WTC11 (cell line): ENCODE data around the gene DNAJB2. TPM values are rescaled to one million over a fixed set of nuclear protein-coding genes. Genes with fewer than 3 reads are reported as not detected.

Experiments
- CREB1 ChIP-seq: sonication (generic); formaldehyde crosslinking; IDR thresholded peaks from 2 replicates; pipeline ENCODE4 v1.8.0; 2023; ENCODE audit warnings: mild to moderate bottlenecking, missing genetic modification reagents
- CREM ChIP-seq: sonication (generic); formaldehyde crosslinking; IDR thresholded peaks from 2 replicates; pipeline ENCODE4 v1.8.1; 2022; ENCODE audit warnings: mild to moderate bottlenecking, missing genetic modification reagents, moderate library complexity
- ELF4 ChIP-seq: sonication (generic); formaldehyde crosslinking; IDR thresholded peaks from 2 replicates; pipeline ENCODE4 v1.8.1; 2022; ENCODE audit warnings: low read depth, mild to moderate bottlenecking, moderate library complexity, missing genetic modification reagents
- ESRRA ChIP-seq: sonication (generic); formaldehyde crosslinking; IDR thresholded peaks from 2 replicates; pipeline ENCODE4 v1.8.1; 2022; ENCODE audit warnings: mild to moderate bottlenecking, missing genetic modification reagents, borderline replicate concordance
- GABPB1 ChIP-seq: sonication (generic); formaldehyde crosslinking; IDR thresholded peaks from 2 replicates; pipeline ENCODE4 v1.8.1; 2023; ENCODE audit warnings: mild to moderate bottlenecking, missing genetic modification reagents
- NR3C1 ChIP-seq: sonication (generic); formaldehyde crosslinking; conservative IDR thresholded peaks from 2 replicates; pipeline ENCODE4 v1.8.1; 2023; ENCODE audit warnings: low read depth, mild to moderate bottlenecking, missing genetic modification reagents
- PRRX2 ChIP-seq: fragments of 250-450 bp; sonication (Bioruptor Pico); IDR thresholded peaks from 2 replicates; pipeline ENCODE4 v1.8.0; 2021; ENCODE audit warnings: mild to moderate bottlenecking
- SMAD4 ChIP-seq: sonication (generic); formaldehyde crosslinking; IDR thresholded peaks from 2 replicates; pipeline ENCODE4 v1.8.0; 2022; ENCODE audit warnings: mild to moderate bottlenecking, missing genetic modification reagents
- ZBTB21 ChIP-seq: sonication (generic); formaldehyde crosslinking; IDR thresholded peaks from 2 replicates; pipeline ENCODE4 v1.8.1; 2023; ENCODE audit warnings: mild to moderate bottlenecking, missing genetic modification reagents, borderline replicate concordance
- ZNF396 ChIP-seq: fragments of 250-450 bp; sonication (Bioruptor Pico); IDR thresholded peaks from 2 replicates; pipeline ENCODE4 v1.8.0; 2021; ENCODE audit warnings: mild to moderate bottlenecking, moderate library complexity, borderline replicate concordance
- ZNF423 ChIP-seq: fragments of 250-450 bp; sonication (Bioruptor Pico); IDR thresholded peaks from 2 replicates; pipeline ENCODE4 v2.1.2; 2022; ENCODE audit warnings: mild to moderate bottlenecking, moderate library complexity
- total RNA-seq: library from RNA; stranded (reverse); gene quantifications from 3 replicates; pipeline ENCODE4 v1.2.3, GENCODE V29; 2021
- TF ChIP-seq, protein P1 (sequence below): sonication (generic); formaldehyde crosslinking; IDR thresholded peaks from 2 replicates; pipeline ENCODE4 v1.8.1; 2022; ENCODE audit warnings: low read depth, mild to moderate bottlenecking, moderate library complexity, missing genetic modification reagents, borderline replicate concordance
- TF ChIP-seq, protein P2 (sequence below): sonication (generic); formaldehyde crosslinking; IDR thresholded peaks from 2 replicates; pipeline ENCODE4 v1.8.1; 2023; ENCODE audit warnings: mild to moderate bottlenecking, missing genetic modification reagents
- TF ChIP-seq, protein P3 (sequence below): sonication (generic); formaldehyde crosslinking; conservative IDR thresholded peaks from 2 replicates; pipeline ENCODE4 v1.8.1; 2022; ENCODE audit warnings: mild to moderate bottlenecking, missing genetic modification reagents
- TF ChIP-seq, protein P4 (sequence below): sonication (generic); formaldehyde crosslinking; IDR thresholded peaks from 2 replicates; pipeline ENCODE4 v1.8.1; 2022; ENCODE audit warnings: mild to moderate bottlenecking, moderate library complexity, missing genetic modification reagents
- TF ChIP-seq, protein P5 (sequence below): sonication (generic); formaldehyde crosslinking; IDR thresholded peaks from 2 replicates; pipeline ENCODE4 v1.8.0; 2022; ENCODE audit warnings: mild to moderate bottlenecking, missing genetic modification reagents
- TF ChIP-seq, protein P6 (sequence below): sonication (generic); formaldehyde crosslinking; IDR thresholded peaks from 2 replicates; pipeline ENCODE4 v1.8.0; 2022; ENCODE audit warnings: missing genetic modification reagents
- TF ChIP-seq, protein P7 (sequence below): sonication (generic); formaldehyde crosslinking; IDR thresholded peaks from 2 replicates; pipeline ENCODE4 v1.8.1; 2023; ENCODE audit warnings: mild to moderate bottlenecking, missing genetic modification reagents, borderline replicate concordance
- TF ChIP-seq, protein P8 (sequence below): sonication (generic); formaldehyde crosslinking; IDR thresholded peaks from 2 replicates; pipeline ENCODE4 v1.8.1; 2023; ENCODE audit warnings: mild to moderate bottlenecking, missing genetic modification reagents, moderate library complexity
- TF ChIP-seq, protein P9 (sequence below): sonication (generic); formaldehyde crosslinking; IDR thresholded peaks from 2 replicates; pipeline ENCODE4 v1.8.0; 2022; ENCODE audit warnings: mild to moderate bottlenecking, missing genetic modification reagents
- TF ChIP-seq, protein P10 (sequence below): sonication (generic); formaldehyde crosslinking; IDR thresholded peaks from 2 replicates; pipeline ENCODE4 v1.8.1; 2022; ENCODE audit warnings: mild to moderate bottlenecking, missing genetic modification reagents, moderate library complexity, borderline replicate concordance

Gene DNAJB2
- total RNA-seq, 1 experiment from 2014 or later, result 36.1 TPM

DNA sequence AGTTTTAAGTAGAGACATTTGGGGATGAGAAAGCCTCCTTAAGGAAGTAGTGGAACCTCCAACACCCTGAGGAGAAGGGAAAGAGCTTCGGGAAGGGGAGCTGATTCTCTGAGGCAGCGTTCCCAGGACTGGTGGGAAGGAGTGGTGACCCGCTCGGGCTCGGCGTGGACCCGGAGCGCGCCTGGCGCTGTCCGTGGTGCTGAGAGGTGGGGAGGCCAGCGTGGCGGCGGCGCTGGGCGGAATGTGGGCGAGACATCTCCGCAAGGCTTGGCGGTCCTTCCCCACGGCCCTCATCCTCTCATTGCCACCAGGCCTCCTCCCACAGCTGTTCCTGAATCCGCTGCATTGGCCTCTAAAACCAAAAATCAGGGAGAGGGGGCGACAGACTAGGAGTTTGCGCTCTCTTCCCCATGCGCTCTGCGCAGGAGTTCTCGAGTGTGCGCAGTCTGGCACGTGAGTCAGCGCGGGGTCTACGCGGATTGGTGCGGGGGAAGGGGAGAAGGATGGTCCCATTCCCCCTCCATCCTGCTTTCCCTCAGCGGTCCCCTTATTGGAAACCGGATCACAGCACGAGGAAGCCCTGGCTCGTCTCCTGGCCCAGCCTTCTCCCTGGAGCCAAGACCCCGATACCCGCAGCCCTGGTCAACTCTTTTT is 52.5 kb downstream of the DNAJB2 start (continued):
- TF ChIP-seq, protein P1, sequence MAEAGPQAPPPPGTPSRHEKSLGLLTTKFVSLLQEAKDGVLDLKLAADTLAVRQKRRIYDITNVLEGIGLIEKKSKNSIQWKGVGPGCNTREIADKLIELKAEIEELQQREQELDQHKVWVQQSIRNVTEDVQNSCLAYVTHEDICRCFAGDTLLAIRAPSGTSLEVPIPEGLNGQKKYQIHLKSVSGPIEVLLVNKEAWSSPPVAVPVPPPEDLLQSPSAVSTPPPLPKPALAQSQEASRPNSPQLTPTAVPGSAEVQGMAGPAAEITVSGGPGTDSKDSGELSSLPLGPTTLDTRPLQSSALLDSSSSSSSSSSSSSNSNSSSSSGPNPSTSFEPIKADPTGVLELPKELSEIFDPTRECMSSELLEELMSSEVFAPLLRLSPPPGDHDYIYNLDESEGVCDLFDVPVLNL (CRISPR knock-in tag), result peak; percentile 84
- TF ChIP-seq ZNF396, result no peak
- TF ChIP-seq, protein P2, sequence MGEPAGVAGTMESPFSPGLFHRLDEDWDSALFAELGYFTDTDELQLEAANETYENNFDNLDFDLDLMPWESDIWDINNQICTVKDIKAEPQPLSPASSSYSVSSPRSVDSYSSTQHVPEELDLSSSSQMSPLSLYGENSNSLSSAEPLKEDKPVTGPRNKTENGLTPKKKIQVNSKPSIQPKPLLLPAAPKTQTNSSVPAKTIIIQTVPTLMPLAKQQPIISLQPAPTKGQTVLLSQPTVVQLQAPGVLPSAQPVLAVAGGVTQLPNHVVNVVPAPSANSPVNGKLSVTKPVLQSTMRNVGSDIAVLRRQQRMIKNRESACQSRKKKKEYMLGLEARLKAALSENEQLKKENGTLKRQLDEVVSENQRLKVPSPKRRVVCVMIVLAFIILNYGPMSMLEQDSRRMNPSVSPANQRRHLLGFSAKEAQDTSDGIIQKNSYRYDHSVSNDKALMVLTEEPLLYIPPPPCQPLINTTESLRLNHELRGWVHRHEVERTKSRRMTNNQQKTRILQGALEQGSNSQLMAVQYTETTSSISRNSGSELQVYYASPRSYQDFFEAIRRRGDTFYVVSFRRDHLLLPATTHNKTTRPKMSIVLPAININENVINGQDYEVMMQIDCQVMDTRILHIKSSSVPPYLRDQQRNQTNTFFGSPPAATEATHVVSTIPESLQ (CRISPR knock-in tag), result 0 out of 2 replicates have a peak, but pooled peaks have one; percentile 70
- TF ChIP-seq, protein P3, sequence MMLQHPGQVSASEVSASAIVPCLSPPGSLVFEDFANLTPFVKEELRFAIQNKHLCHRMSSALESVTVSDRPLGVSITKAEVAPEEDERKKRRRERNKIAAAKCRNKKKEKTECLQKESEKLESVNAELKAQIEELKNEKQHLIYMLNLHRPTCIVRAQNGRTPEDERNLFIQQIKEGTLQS (CRISPR knock-in tag), result no peak
- no peak for TF ChIP-seq ZNF423 (CRISPR knock-in tag)
- TF ChIP-seq, protein P4, sequence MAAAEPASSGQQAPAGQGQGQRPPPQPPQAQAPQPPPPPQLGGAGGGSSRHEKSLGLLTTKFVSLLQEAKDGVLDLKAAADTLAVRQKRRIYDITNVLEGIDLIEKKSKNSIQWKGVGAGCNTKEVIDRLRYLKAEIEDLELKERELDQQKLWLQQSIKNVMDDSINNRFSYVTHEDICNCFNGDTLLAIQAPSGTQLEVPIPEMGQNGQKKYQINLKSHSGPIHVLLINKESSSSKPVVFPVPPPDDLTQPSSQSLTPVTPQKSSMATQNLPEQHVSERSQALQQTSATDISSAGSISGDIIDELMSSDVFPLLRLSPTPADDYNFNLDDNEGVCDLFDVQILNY (CRISPR knock-in tag), result peak; percentile 32; the same call in 1 of the 2 replicates
- TF ChIP-seq, protein P5, sequence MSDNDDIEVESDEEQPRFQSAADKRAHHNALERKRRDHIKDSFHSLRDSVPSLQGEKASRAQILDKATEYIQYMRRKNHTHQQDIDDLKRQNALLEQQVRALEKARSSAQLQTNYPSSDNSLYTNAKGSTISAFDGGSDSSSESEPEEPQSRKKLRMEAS (CRISPR knock-in tag), result peak; percentile 63
- TF ChIP-seq, protein P6, sequence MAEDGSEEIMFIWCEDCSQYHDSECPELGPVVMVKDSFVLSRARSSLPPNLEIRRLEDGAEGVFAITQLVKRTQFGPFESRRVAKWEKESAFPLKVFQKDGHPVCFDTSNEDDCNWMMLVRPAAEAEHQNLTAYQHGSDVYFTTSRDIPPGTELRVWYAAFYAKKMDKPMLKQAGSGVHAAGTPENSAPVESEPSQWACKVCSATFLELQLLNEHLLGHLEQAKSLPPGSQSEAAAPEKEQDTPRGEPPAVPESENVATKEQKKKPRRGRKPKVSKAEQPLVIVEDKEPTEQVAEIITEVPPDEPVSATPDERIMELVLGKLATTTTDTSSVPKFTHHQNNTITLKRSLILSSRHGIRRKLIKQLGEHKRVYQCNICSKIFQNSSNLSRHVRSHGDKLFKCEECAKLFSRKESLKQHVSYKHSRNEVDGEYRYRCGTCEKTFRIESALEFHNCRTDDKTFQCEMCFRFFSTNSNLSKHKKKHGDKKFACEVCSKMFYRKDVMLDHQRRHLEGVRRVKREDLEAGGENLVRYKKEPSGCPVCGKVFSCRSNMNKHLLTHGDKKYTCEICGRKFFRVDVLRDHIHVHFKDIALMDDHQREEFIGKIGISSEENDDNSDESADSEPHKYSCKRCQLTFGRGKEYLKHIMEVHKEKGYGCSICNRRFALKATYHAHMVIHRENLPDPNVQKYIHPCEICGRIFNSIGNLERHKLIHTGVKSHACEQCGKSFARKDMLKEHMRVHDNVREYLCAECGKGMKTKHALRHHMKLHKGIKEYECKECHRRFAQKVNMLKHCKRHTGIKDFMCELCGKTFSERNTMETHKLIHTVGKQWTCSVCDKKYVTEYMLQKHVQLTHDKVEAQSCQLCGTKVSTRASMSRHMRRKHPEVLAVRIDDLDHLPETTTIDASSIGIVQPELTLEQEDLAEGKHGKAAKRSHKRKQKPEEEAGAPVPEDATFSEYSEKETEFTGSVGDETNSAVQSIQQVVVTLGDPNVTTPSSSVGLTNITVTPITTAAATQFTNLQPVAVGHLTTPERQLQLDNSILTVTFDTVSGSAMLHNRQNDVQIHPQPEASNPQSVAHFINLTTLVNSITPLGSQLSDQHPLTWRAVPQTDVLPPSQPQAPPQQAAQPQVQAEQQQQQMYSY (CRISPR knock-in tag), result peak; percentile 44; the same call in 1 of the 2 replicates
- TF ChIP-seq ELF4, result peak; percentile 70; the same call in 1 of the 2 replicates
- peak; percentile 90; the same call in 1 of the 2 replicates for TF ChIP-seq ESRRA (CRISPR knock-in tag)
- TF ChIP-seq GABPB1 (CRISPR knock-in tag), result peak; percentile 53; the same call in 1 of the 2 replicates
- TF ChIP-seq, protein P7, sequence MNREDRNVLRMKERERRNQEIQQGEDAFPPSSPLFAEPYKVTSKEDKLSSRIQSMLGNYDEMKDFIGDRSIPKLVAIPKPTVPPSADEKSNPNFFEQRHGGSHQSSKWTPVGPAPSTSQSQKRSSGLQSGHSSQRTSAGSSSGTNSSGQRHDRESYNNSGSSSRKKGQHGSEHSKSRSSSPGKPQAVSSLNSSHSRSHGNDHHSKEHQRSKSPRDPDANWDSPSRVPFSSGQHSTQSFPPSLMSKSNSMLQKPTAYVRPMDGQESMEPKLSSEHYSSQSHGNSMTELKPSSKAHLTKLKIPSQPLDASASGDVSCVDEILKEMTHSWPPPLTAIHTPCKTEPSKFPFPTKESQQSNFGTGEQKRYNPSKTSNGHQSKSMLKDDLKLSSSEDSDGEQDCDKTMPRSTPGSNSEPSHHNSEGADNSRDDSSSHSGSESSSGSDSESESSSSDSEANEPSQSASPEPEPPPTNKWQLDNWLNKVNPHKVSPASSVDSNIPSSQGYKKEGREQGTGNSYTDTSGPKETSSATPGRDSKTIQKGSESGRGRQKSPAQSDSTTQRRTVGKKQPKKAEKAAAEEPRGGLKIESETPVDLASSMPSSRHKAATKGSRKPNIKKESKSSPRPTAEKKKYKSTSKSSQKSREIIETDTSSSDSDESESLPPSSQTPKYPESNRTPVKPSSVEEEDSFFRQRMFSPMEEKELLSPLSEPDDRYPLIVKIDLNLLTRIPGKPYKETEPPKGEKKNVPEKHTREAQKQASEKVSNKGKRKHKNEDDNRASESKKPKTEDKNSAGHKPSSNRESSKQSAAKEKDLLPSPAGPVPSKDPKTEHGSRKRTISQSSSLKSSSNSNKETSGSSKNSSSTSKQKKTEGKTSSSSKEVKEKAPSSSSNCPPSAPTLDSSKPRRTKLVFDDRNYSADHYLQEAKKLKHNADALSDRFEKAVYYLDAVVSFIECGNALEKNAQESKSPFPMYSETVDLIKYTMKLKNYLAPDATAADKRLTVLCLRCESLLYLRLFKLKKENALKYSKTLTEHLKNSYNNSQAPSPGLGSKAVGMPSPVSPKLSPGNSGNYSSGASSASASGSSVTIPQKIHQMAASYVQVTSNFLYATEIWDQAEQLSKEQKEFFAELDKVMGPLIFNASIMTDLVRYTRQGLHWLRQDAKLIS, result no peak
- TF ChIP-seq CREM (CRISPR knock-in tag), result peak; percentile 32; the same call in 1 of the 2 replicates
- peak; percentile 89 for TF ChIP-seq SMAD4 (CRISPR knock-in tag)
- peak; percentile 65; the same call in 1 of the 2 replicates for TF ChIP-seq ZBTB21 (CRISPR knock-in tag)
- TF ChIP-seq, protein P8, sequence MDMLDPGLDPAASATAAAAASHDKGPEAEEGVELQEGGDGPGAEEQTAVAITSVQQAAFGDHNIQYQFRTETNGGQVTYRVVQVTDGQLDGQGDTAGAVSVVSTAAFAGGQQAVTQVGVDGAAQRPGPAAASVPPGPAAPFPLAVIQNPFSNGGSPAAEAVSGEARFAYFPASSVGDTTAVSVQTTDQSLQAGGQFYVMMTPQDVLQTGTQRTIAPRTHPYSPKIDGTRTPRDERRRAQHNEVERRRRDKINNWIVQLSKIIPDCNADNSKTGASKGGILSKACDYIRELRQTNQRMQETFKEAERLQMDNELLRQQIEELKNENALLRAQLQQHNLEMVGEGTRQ (CRISPR knock-in tag), result no peak
- no peak for TF ChIP-seq NR3C1 (CRISPR knock-in tag)
- TF ChIP-seq, protein P9, sequence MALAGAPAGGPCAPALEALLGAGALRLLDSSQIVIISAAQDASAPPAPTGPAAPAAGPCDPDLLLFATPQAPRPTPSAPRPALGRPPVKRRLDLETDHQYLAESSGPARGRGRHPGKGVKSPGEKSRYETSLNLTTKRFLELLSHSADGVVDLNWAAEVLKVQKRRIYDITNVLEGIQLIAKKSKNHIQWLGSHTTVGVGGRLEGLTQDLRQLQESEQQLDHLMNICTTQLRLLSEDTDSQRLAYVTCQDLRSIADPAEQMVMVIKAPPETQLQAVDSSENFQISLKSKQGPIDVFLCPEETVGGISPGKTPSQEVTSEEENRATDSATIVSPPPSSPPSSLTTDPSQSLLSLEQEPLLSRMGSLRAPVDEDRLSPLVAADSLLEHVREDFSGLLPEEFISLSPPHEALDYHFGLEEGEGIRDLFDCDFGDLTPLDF (CRISPR knock-in tag), result 0 out of 2 replicates have a peak, but pooled peaks have one; percentile 33
- TF ChIP-seq, protein P10, sequence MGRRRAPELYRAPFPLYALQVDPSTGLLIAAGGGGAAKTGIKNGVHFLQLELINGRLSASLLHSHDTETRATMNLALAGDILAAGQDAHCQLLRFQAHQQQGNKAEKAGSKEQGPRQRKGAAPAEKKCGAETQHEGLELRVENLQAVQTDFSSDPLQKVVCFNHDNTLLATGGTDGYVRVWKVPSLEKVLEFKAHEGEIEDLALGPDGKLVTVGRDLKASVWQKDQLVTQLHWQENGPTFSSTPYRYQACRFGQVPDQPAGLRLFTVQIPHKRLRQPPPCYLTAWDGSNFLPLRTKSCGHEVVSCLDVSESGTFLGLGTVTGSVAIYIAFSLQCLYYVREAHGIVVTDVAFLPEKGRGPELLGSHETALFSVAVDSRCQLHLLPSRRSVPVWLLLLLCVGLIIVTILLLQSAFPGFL (CRISPR knock-in tag), result peak; percentile 95
- no peak for TF ChIP-seq PRRX2 (CRISPR knock-in tag)
- TF ChIP-seq CREB1, result peak; percentile 79
